GM21423 (cell line): ENCODE measurements around the gene TBX6.
"Not testable (repeated sequence)": the region's sequence is repeated elsewhere in the genome, so short reads cannot be mapped to it uniquely, and the experiment has no call there.

Experiments
- ATAC-seq: cut with Tn5 transposase; IDR thresholded peaks from one replicate; pipeline ENCODE4 v1.9.1; 2021; ENCODE audit warnings: mild to moderate bottlenecking, moderate library complexity; ENCODE audit not compliant: unreplicated experiment

Gene TBX6, protein sequence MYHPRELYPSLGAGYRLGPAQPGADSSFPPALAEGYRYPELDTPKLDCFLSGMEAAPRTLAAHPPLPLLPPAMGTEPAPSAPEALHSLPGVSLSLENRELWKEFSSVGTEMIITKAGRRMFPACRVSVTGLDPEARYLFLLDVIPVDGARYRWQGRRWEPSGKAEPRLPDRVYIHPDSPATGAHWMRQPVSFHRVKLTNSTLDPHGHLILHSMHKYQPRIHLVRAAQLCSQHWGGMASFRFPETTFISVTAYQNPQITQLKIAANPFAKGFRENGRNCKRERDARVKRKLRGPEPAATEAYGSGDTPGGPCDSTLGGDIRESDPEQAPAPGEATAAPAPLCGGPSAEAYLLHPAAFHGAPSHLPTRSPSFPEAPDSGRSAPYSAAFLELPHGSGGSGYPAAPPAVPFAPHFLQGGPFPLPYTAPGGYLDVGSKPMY

DNA sequence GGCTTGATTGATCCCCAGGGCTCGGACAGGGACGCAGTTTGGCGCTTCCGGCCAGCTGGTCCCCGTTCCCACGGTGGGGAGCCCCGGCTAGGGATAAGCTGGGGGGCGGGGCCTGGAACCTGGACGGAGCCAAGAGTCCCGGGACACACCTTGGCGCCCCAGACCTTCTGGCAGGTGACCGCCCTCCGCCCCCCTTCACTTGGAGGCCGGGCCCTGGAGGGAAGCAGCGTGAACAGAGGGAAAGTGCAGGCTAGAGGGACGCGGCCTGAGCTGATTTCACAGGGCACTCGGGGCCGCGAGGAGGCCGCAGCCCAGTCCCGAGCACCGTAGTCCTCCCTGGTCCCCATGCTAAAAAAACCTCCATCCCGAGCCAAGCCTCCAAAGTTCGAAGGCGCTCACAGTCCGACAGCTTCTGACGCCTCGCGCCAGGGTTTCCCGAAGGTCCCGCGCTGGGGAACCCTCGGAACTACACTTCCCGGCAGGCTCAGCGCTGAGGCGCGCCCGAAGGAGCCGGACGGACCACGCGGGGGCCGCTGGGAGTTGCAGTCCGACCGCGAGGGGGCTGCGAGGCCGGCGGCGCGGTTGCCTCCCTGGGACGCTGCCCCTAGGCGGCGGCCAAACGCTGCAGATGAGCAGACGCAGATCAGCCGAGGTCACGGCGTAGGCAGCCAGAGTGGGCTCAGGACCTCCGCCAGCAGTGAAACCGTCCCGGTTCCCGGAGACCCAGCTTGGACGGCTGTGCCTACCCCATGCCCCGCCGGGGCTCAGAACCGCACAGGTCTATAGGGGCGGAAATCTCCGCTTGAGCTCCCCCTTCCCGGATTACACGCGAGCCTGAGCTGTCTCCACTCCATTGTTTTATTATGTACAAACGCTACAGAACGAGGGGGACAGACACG, at the start of gene TBX6:
Gene TBX6, minus strand, starts transcription at position 451 of the 899 bp plus-strand sequence. CDS start 731 bp downstream, outside the sequence.
- ATAC-seq = peak; percentile 63

- no peak for ATAC-seq
Observed at GRCh38 chr16:30139583-30140481, 48.1 kb upstream of the TBX6 start.

- ATAC-seq = no peak
Observed at GRCh38 chr16:30137897-30138296, 46.2 kb upstream of the TBX6 start.

DNA sequence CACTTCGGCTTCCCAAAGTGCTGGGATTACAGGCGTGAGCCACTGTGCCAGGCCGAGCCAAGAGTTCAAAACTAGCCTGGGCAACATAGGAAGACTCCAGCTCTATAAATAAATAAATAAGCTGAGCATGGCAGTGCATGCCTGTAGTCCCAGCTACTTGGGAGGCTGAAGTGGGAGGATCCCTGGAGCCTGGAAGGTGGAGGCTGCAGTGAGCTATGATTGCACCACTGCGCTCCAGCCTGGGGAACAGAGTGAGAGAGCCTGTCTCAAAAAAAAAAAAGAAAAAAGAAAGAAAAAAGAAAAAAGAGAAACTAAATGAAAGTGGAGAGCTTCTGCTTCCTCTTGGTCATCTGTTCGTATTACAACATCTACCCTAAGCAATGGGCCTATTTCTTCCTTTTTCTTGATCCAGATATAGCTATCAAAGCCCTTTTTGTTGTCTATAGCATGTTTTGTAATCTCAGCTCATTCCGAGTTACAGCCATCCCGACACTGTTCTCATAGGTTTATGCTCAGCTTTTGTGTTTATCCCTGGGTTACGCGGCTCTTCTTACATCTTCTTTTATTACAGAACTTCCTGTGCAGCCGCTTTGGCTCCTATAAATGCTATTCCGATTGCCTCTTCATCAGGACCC, 45.4 kb upstream of the TBX6 start:
- no peak for ATAC-seq

GRCh38 chr16:30132591-30132990, 40.9 kb upstream of the TBX6 start:
- no peak for ATAC-seq

- no peak for ATAC-seq
Observed at GRCh38 chr16:30131869-30132475, 40.2 kb upstream of the TBX6 start.

- ATAC-seq = no peak
Observed at GRCh38 chr16:30127993-30128392, 36.3 kb upstream of the TBX6 start.

GRCh38 chr16:30125690-30126089, 34.0 kb upstream of the TBX6 start:
- not testable (repeated sequence) for ATAC-seq

DNA sequence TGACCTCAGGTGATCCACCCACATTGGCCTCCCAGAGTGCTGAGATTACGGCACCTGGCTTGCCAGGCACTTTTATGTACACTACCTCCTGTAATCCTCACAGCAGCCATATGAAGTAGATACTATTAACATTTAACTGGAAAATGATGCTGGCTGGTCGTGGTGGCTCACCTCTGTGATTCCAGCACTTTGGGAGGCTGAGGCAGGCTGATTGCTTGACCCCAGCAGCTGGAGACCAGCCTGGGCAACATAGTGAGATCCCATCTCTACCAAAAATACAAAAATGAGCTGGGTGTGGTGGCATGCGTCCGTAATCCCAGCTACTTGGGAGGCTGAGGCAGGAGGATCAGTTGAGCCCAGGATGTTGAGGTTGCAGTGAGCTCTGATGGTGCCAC, 33.3 kb upstream of the TBX6 start:
- ATAC-seq = no peak

- ATAC-seq = no peak
Observed at GRCh38 chr16:30122604-30123160, 31.0 kb upstream of the TBX6 start.

GRCh38 chr16:30121741-30122571, 30.2 kb upstream of the TBX6 start:
- ATAC-seq = no peak

- ATAC-seq = no peak
Observed at GRCh38 chr16:30120340-30121105, 28.8 kb upstream of the TBX6 start.

DNA sequence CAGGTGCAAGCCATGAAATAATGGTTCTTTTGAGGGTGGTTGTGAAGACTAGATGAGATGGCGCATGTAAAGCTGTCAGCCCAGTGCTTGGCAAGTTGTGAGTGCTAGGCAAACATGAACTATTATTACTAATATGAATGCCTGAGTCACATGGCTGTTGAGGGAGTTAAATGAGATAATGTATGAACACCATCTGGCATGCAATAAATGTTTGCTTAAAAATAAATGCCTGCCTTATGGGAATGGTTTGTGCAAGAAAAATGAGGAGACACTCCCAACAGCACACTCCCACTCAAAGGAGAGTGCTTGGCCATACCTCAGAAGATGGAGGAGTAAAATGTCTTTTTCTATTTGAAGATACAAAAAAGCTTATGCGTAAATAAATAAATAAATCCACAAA, 27.7 kb upstream of the TBX6 start:
- ATAC-seq = no peak

DNA sequence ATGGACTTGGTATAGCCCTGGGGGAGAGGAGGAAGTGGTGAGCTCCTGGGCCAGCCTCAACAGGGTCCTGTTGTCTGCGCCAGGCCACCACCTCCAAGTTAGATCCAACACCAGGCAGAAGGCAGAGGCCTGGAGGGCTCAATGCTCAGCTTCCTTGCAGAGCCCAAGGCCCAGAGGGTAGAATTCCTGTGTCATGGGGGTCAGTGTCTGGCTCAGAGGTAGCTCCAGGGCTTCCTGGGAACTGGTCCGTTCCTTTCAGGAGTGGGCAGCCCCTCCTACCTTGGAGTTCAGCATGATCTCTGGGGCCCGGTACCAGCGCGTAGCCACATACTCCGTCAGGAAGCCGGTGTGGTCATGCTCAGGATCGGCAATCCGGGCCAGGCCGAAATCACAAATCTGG, 26.0 kb upstream of the TBX6 start:
- ATAC-seq = no peak

- ATAC-seq = no peak
Observed at GRCh38 chr16:30116291-30117207, 24.8 kb upstream of the TBX6 start.

DNA sequence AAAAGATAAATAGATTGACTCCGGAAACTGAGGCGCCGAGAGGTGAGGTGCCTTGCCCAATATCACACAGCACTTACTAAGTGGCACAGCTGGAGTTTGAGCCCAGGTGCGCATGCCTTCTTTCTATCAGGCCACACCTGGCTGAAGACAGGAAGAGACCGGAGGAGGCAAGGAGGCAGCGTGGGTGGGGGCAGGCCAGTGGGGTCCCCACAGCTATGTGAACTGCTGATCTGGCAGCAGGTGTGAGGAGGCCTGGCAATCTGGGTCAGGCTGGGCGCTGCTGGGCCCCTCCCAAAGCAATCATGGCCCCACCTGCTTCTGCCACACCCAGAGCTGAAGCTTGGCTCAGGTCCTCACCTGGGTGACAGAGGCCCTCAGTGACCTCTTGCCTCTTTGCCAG, 23.5 kb upstream of the TBX6 start:
- no peak for ATAC-seq

DNA sequence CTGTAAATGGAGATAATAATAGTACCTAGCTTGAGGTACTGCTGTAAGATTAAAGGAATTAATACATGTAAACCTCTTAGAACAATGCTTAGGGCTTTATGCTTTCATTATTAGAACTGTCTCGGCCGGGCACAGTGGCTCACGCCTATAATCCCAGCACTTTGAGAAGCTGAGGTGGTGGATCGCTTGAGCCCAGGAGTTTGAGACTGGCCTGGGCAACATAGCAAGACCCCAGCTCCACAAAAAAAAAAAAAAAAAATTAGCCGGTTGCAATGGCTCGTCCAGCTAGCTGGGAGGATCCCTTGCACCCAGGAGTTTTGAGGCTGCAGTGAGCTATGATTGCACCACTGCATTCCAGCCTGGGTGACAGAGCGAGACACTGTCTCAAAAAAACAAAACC, 23.1 kb upstream of the TBX6 start:
- ATAC-seq = not testable (repeated sequence)
